CD8-positive, alpha-beta memory T cell (primary cell): ENCODE measurements around the gene ACAP1. TPM values are rescaled to one million over a fixed set of nuclear protein-coding genes. Genes with fewer than 3 reads are reported as not detected.
A peak's percentile ranks its signal among the peaks of the same experiment; 100 is the strongest.

Experiments
- CTCF ChIA-PET: fragments of 350-600 bp; sonication (Branson Sonifier 250); formaldehyde crosslinking; loops from one replicate; lab custom pipeline; 2021; ENCODE audit warnings: antibody characterized with exemption; lab: Charles Lee
- POLR2A ChIA-PET: fragments of 350-600 bp; sonication (Branson Sonifier 250); formaldehyde crosslinking; loops from one replicate; lab custom pipeline; 2021; ENCODE audit warnings: antibody characterized with exemption; lab: Charles Lee
- DNase-seq, 5 donors: peaks; one replicate each; pipeline versions ENCODE4 v3.0.0 to v3.0.0-alpha.2; 2020 to 2022; ENCODE audit warnings: mixed read lengths in 1 of 5
- H3K27ac ChIP-seq: one replicate; pipeline ENCODE4 v1.7.0; 2013; ENCODE audit warnings: low read depth, mild to moderate bottlenecking, low read length, moderate library complexity
- H3K27me3 ChIP-seq: 2 replicates; pipeline ENCODE4 v1.7.0; 2013; ENCODE audit warnings: low read length, mild to moderate bottlenecking; ENCODE audit not compliant: insufficient read depth, poor library complexity, severe bottlenecking
- H3K36me3 ChIP-seq: 2 replicates; pipeline ENCODE4 v1.7.0; 2013; ENCODE audit warnings: mild to moderate bottlenecking, low read length, moderate library complexity; ENCODE audit not compliant: insufficient read depth
- H3K4me1 ChIP-seq: 2 replicates; pipeline ENCODE4 v1.7.0; 2013; ENCODE audit warnings: mild to moderate bottlenecking, low read length, moderate library complexity; ENCODE audit not compliant: insufficient read depth
- H3K4me3 ChIP-seq: 2 replicates; pipeline ENCODE4 v1.7.0; 2013; ENCODE audit warnings: mild to moderate bottlenecking, low read length
- H3K9me3 ChIP-seq: 2 replicates; pipeline ENCODE4 v1.7.0; 2013; ENCODE audit warnings: mild to moderate bottlenecking, low read length
- H3K27ac Mint-ChIP-seq, 8 donors: one replicate each; pipeline ENCODE4 v1.8.0; 2020 to 2021; ENCODE audit warnings: mixed read lengths in 8 of 8, mild to moderate bottlenecking in 6 of 8, inconsistent platforms in 3 of 8, moderate library complexity in 3 of 8
- H3K27me3 Mint-ChIP-seq, 2 donors: one replicate each; pipeline ENCODE4 v1.8.0; 2020 to 2021; ENCODE audit warnings: mixed read lengths in 2 of 2, mild to moderate bottlenecking in 1 of 2, moderate library complexity in 1 of 2
- H3K36me3 Mint-ChIP-seq, 3 donors: one replicate each; pipeline ENCODE4 v1.8.0; 2020 to 2021; ENCODE audit warnings: mixed read lengths in 3 of 3, inconsistent platforms in 1 of 3, mild to moderate bottlenecking in 1 of 3
- H3K4me1 Mint-ChIP-seq, 3 donors: one replicate each; pipeline ENCODE4 v1.8.0; 2020 to 2021; ENCODE audit warnings: mixed read lengths in 3 of 3, inconsistent platforms in 1 of 3, mild to moderate bottlenecking in 1 of 3
- H3K4me3 Mint-ChIP-seq, 7 donors: one replicate each; pipeline ENCODE4 v1.8.0; 2020 to 2021; ENCODE audit warnings: mixed read lengths in 7 of 7, mild to moderate bottlenecking in 6 of 7, moderate library complexity in 4 of 7, inconsistent platforms in 2 of 7
- H3K9me3 Mint-ChIP-seq, 5 donors: one replicate each; pipeline ENCODE4 v1.8.0; 2020 to 2022; ENCODE audit warnings: mixed read lengths in 5 of 5, mild to moderate bottlenecking in 3 of 5, moderate library complexity in 2 of 5, inconsistent platforms in 1 of 5
- polyA plus RNA-seq: library from polyadenylated mRNA; unstranded; fragments of 300-500 nt; fragmentation: Illumina TruSeq; gene quantifications from one replicate; pipeline ENCODE4 v1.2.3, GENCODE V29; 2021
- total RNA-seq, 2 experiments: library from RNA; stranded (reverse); gene quantifications; one replicate each; pipeline ENCODE4 v1.2.3, GENCODE V29; 2021

Gene ACAP1
- total and polyA plus RNA-seq, 3 experiments from 2014 or later = 216 to 274 (median 225) TPM

DNA sequence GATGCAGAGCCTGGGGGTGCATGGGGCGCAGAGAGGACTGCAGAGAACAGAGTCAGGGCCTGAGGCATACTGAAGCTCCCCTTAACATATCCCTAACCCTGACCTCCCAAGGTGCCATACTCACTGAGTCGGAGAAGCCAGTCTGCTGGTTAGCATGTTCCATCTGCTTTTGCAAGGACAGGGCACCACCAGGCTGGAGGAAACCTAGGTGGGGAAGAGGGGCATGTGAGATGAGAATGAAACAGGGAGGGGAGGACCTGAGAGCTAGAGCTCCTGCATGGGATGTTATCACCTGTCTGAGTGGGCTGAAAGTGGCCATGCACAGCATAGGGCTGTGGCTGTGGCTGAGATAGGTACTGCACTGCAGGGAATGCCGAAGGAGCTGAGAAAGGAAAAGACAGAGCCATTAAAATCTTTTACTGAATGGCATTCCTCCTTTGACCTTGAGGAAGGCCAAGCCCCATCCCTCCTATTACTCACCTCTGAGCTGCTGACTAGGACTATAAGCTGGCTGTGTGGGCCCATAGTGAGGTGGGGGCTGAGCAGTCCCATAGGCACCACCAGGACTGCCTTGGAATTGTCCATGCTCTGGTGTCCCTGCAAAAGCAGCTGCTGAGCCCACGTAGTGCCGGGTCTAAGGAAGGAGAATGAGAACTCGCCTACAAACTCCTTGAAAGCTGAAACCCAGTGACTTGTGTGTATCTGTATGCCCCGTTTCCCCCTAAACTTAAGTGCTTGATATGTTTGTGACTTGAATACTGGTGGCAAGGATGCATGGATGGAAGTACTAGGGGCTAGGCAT lies 23.0 kb upstream of the ACAP1 start:
- H3K4me1 Mint-ChIP-seq = peaks cover 58 to 72% (median 64%) of the 10 kb centered on the region in 3 donors

DNA sequence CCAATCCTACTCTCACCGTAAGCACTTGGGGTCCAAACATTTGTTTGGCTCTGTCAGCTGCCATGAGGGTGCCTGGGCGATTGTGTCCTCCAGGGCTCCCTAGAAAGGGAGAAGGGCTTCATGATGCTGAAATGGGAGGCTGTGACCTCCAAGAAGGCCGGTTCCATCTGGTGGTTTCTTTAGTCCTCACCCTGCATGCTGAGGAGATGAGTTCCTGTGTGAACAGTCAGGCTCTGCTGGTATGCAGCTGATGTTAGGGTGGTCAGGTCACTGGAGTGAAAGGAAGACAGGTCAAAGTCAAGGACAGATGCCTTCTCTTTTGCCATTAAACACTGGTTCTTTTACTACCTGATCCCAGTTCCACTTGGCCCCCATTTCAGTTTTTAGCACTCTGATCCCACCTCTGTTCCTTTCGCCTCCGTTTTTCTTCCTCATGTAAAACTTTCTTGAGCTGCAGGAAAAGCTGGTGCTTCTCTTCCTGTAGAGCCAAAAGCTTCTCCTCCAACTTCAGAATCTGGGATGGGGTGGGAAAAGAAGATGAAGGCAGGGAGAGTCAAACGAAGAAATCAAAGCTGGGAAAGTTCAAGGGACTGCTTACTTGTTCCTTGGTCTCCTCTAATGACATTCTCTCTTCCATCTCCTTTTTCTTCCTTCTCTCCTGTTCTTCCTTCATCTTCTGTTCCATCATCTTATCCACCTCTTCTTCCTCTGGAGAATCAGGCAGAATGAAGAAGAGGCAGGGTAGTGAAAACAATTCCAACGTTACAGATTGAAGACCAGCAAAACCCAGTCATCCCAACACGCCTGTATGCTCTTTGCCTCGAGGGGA lies 22.2 kb upstream of the ACAP1 start:
- H3K27ac Mint-ChIP-seq = peak overlapping the region; percentile 87 to 95 (median 92)
- peaks cover 0 to 8% of the 10 kb centered on the region in 2 donors for H3K27me3 Mint-ChIP-seq
- Histone ChIP-seq H3K9me3 (no peaks in the 10 kb centered on the region), H3K36me3 (peaks cover 46% of the 10 kb centered on the region), H3K4me3 (peak overlapping the region; percentile 66), H3K27ac (peak overlapping the region; percentile 76), H3K4me1 (peaks cover 57% of the 10 kb centered on the region), H3K27me3 (no peaks in the 10 kb centered on the region)
- H3K4me3 Mint-ChIP-seq = peak overlapping the region; percentile 75 to 93 (median 79)
- POLR2A ChIA-PET = interaction anchor here (0.6 to 3.8 kb wide), 6 partner anchors 15 to 121 kb away, joined by 3 to 17 read pairs (median 4); partner anchors contain the start of genes ACAP1, NEURL4 and TMEM102
- DNase-seq = no peak
- peaks cover 13 to 90% (median 20%) of the 10 kb centered on the region in 3 donors for H3K36me3 Mint-ChIP-seq
- H3K9me3 Mint-ChIP-seq = no peaks in the 10 kb centered on the region
- H3K4me1 Mint-ChIP-seq = peaks cover 52 to 66% (median 57%) of the 10 kb centered on the region in 3 donors
- CTCF ChIA-PET = interaction anchor here (0.7 to 1.9 kb wide), 8 partner anchors 10 to 268 kb away, joined by 3 to 8 read pairs (median 4); partner anchors contain the start of gene NEURL4

More for the DNA sequence above, 23.0 kb upstream of the ACAP1 start:
- ChIA-PET POLR2A (interaction anchor here (0.6 to 3.8 kb wide), 4 partner anchors 16 to 122 kb away, joined by 3 to 17 read pairs (median 4); partner anchors contain the start of genes ACAP1, NEURL4 and TMEM102), CTCF (interaction anchor here (1.2 to 1.9 kb wide), 7 partner anchors 11 to 202 kb away, joined by 3 to 8 read pairs (median 3); partner anchors contain the start of gene NEURL4)
- peaks cover 46% of the 10 kb centered on the region for H3K36me3 ChIP-seq
- Mint-ChIP-seq H3K36me3 (peaks cover 13 to 90% (median 20%) of the 10 kb centered on the region in 3 donors), H3K27ac (peak overlapping the region; percentile 87 to 95 (median 92)), H3K27me3 (peaks cover 0 to 13% of the 10 kb centered on the region in 2 donors), H3K4me3 (peak overlapping the region; percentile 72 to 93 (median 79)), H3K9me3 (no peaks in the 10 kb centered on the region)
- H3K4me3 ChIP-seq = no peak overlapping the region
- peak in 1 of 5 donors; percentile 19 for DNase-seq
- no peaks in the 10 kb centered on the region for H3K27me3 ChIP-seq
- no peaks in the 10 kb centered on the region for H3K9me3 ChIP-seq
- peaks cover 58% of the 10 kb centered on the region for H3K4me1 ChIP-seq
- H3K27ac ChIP-seq = no peak overlapping the region

DNA sequence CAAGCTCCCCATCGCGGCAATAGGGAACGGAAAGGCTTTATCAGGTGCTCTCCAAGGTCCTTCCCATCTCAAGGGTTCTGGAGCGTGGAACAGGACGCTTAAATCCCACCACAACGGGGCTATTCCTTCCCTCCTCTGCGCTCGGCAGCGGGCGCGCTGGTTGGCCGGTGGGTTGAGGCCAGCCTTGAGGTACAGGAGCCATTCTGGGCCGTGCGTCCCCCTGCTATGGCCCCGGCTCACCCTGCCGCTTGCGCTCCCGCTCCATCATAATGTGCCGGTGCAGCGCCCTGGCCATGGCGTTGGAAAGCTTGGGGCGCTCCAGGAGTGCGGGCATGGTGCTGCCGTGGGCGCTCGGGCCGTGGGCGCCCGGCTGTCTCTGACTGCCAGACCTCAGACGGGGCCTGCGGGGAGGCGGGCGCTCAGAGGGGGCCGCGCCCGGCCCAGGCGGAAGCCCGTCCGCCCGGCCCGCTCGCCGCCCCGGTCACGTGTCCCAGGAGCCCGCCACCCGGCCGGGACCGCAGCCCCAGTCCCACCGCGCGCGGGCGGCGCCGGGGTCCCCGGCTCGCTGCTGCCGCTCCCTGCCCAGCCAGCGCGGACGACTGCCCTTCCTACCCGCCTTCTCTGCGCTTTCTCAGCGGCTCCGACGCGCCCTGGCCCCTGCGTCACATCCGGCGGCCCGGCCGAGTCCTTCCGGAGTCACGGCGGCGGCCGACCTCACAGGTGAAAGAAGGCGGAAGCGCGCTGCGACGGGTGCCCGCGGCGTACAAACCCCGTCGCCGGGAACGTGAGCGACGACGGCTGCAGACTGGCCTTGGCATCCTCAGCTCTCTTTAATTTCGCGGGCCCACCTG lies 21.4 kb upstream of the ACAP1 start, which contains the start of gene GPS2:
Gene GPS2, minus strand, starts transcription at position 642 of the 851 bp plus-strand sequence. Its CDS starts 308 bp downstream, at position 334.
- Mint-ChIP-seq H3K36me3 (peaks cover 13 to 83% (median 17%) of the 10 kb centered on the region in 3 donors), H3K27me3 (peaks cover 0 to 8% of the 10 kb centered on the region in 2 donors), H3K27ac (peak within 1 kb of the TSS; percentile 92 to 97 (median 94)), H3K9me3 (no peaks in the 10 kb centered on the region), H3K4me1 (peaks cover 44 to 58% (median 48%) of the 10 kb centered on the region in 3 donors), H3K4me3 (peak within 1 kb of the TSS; percentile 87 to 96 (median 92))
- Histone ChIP-seq H3K27me3 (no peaks in the 10 kb centered on the region), H3K4me3 (peak within 1 kb of the TSS; percentile 66), H3K9me3 (no peaks in the 10 kb centered on the region), H3K4me1 (peaks cover 49% of the 10 kb centered on the region), H3K36me3 (peaks cover 40% of the 10 kb centered on the region), H3K27ac (peak within 1 kb of the TSS; percentile 76)
- ChIA-PET CTCF (interaction anchor here (0.7 to 1.9 kb wide), 6 partner anchors 10 to 269 kb away, joined by 3 to 8 read pairs (median 4); no protein-coding TSS in a partner anchor), POLR2A (interaction anchor here (0.7 to 3.8 kb wide), 5 partner anchors 12 to 165 kb away, joined by 3 to 17 read pairs (median 4); partner anchors contain the start of genes ACAP1 and ZBTB4)
- peak; percentile 88 to 94 (median 90) for DNase-seq

DNA sequence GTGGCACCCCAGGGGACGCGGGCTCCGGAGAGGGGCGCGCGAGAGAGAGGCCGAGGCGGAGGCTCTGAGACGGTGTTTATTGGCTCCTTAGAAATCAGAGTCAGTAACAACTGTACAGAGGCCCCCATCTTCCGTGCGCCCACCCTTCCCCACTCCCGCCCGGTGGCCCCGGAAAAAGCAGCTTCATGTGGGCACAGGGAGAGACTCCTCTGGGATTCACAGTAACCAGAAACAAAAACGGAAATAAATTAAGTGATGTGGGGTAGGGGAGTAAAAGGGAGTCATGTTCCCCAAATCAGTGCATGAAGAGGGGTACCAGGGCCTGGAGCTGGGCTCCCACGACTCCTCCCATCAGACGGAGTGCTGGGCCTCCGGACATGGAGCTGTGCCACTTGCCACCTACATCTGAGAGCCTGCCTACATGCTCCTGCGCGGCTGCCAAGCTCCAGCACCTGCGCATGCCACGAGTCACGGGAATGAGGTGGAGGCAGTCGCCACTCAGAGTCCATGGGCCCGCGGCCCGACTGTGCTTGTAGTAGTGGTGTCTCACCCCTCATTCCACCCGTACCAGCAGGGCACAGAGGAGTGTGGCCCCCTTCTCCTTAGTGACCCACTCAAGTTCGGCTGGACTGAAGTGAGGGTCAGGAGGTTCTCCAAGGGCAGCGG lies 20.6 kb upstream of the ACAP1 start:
- Histone ChIP-seq H3K4me1 (peaks cover 41% of the 10 kb centered on the region), H3K36me3 (peaks cover 37% of the 10 kb centered on the region), H3K27ac (peak overlapping the region; percentile 76), H3K9me3 (no peaks in the 10 kb centered on the region), H3K27me3 (no peaks in the 10 kb centered on the region), H3K4me3 (peak overlapping the region; percentile 66)
- Mint-ChIP-seq H3K36me3 (peaks cover 7 to 82% (median 9%) of the 10 kb centered on the region in 3 donors), H3K27me3 (peaks cover 0 to 8% of the 10 kb centered on the region in 2 donors), H3K27ac (peak overlapping the region; percentile 92 to 97 (median 94)), H3K9me3 (no peaks in the 10 kb centered on the region), H3K4me1 (peaks cover 36 to 50% (median 41%) of the 10 kb centered on the region in 3 donors), H3K4me3 (peak overlapping the region; percentile 87 to 96 (median 92))
- ChIA-PET CTCF (interaction anchor here (1.4 kb wide), 2 partner anchors 9 to 19 kb away, joined by 5 read pairs; no protein-coding TSS in a partner anchor), POLR2A (interaction anchor here (0.7 to 3.8 kb wide), 4 partner anchors 11 to 164 kb away, joined by 3 to 17 read pairs (median 8); partner anchors contain the start of genes ACAP1 and ZBTB4)
- DNase-seq = no peak

DNA sequence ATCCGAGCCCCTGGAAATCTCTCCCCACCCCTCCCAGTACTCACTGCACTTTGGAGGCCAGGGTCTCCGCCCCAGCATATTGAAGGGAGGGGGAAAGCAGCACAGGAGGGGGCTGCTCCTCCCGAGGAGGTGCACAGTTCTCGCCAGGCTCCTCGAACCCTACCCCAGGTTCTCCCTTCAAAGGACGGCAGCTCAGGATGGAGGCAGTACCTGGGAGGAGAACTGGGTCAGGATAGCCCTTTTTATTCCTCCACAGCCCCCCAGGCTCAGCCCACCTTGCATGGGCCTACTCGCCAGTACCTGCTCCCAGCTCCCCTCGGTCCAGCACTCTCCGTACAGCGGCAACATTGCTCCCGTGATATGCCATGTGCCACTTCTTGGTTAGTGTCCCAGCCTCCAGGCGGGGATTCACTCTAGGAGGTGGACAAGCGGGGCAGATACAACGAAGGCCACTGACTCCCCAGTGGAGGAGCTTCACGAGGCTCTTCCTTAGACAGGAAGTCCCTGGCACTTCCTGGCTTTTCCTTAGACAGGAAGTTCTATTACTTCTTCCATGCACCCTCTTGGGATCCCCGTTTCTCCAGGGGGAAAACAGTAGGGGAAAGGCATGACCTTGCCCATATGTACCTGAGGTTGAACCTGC lies 19.0 kb upstream of the ACAP1 start:
- Histone ChIP-seq H3K9me3 (no peaks in the 10 kb centered on the region), H3K4me3 (no peak overlapping the region), H3K27ac (no peak overlapping the region), H3K27me3 (no peaks in the 10 kb centered on the region), H3K4me1 (peaks cover 31% of the 10 kb centered on the region), H3K36me3 (peaks cover 39% of the 10 kb centered on the region)
- CTCF ChIA-PET = interaction anchor here (1.0 to 1.4 kb wide), 3 partner anchors 12 to 38 kb away, joined by 3 to 4 read pairs (median 4); partner anchors contain the start of gene TMEM95
- no peaks in the 10 kb centered on the region for H3K9me3 Mint-ChIP-seq
- H3K36me3 Mint-ChIP-seq = peaks cover 0 to 82% (median 13%) of the 10 kb centered on the region in 3 donors
- peaks cover 0 to 8% of the 10 kb centered on the region in 2 donors for H3K27me3 Mint-ChIP-seq
- peak overlapping the region in 5 of 8 donors; percentile 21 to 83 (median 66) for H3K27ac Mint-ChIP-seq
- peaks cover 25 to 38% (median 31%) of the 10 kb centered on the region in 3 donors for H3K4me1 Mint-ChIP-seq
- H3K4me3 Mint-ChIP-seq = peak overlapping the region in 6 of 7 donors; percentile 36 to 86 (median 50)
- POLR2A ChIA-PET = interaction anchor here (0.7 to 3.8 kb wide), 2 partner anchors 19 kb away, joined by 4 to 17 read pairs; partner anchors contain the start of gene ACAP1
- no peak for DNase-seq
